ENCODE results near the gene HOXB4.
A peak's percentile ranks its signal among the peaks of the same experiment; 100 is the strongest.

Gene HOXB4

DNA sequence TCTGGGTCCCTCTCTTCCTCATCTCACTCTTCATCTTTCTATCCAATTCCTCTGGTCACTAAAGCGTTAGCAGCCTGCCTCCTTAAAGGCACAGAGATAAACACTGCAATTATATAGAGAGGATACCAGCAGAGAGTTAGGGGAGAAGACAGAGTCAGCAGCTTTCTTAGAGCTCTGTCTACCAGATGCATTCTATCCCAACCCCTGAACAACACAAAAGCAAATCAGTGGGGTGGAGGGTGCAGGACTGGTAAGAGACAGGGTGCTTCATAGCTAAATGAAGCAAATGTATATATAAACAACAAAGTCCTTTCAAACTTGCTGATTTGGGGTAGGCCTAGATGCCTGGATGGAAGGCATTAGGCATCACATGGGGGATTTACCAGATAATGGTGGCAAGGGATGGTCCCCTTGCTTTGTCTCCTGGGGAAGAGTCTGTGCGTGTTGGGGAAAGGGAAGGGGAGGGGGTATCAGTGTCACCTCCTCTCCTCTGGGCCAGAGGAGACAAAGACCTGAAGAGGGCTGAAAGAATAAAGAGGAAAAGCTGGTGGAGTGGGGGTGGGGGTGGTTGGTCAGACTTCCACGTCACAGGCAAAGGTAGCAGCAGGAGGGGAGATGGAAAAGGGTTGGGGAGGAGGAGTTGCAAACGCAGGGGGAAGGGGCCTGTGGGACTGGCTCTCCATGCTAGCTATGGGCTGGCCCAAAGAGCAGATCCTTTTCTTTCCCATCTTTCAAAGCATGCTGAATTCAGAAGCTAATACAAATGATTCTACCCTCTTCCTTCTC lies 12.0 kb downstream of the HOXB4 start:
- H3K36me3 ChIP-seq (ENCODE audit: control insufficient read depth in 2 of 2, insufficient read depth in 2 of 2, low read length in 2 of 2): peaks cover 0 to 13% of the 10 kb centered on the region in 2 donors
- peaks cover 37 to 48% of the 10 kb centered on the region in 2 donors for H3K4me1 ChIP-seq (ENCODE audit: control insufficient read depth in 2 of 2, insufficient read depth in 2 of 2, low read length in 2 of 2)
- H3K9me3 ChIP-seq (ENCODE audit: control insufficient read depth in 2 of 2, low read length in 2 of 2): no peaks in the 10 kb centered on the region
- H3K27ac ChIP-seq (ENCODE audit: low read depth in 2 of 2, low read length in 2 of 2): peak overlapping the region in 1 of 2 donors; percentile 32
- H3K27me3 ChIP-seq (ENCODE audit: control insufficient read depth in 2 of 2, insufficient read depth in 2 of 2, low read length in 2 of 2): peaks cover 0 to 3% of the 10 kb centered on the region in 2 donors
- H3K4me3 ChIP-seq (ENCODE audit: low read length in 2 of 2): no peak overlapping the region
- no peak overlapping the region for H3K9ac ChIP-seq (ENCODE audit: low read depth in 1 of 2, low read length in 2 of 2)

GRCh38 chr17:48565022-48565554 lies 13.1 kb downstream of the HOXB4 start:
- Histone ChIP-seq H3K4me3 (ENCODE audit: low read length in 2 of 2) (peak overlapping the region in 1 of 2 donors; percentile 50), H3K36me3 (ENCODE audit: control insufficient read depth in 2 of 2, insufficient read depth in 2 of 2, low read length in 2 of 2) (peaks cover 0 to 13% of the 10 kb centered on the region in 2 donors), H3K9ac (ENCODE audit: low read depth in 1 of 2, low read length in 2 of 2) (no peak overlapping the region), H3K27ac (ENCODE audit: low read depth in 2 of 2, low read length in 2 of 2) (peak overlapping the region in 1 of 2 donors; percentile 23), H3K4me1 (ENCODE audit: control insufficient read depth in 2 of 2, insufficient read depth in 2 of 2, low read length in 2 of 2) (peaks cover 42 to 53% of the 10 kb centered on the region in 2 donors), H3K9me3 (ENCODE audit: control insufficient read depth in 2 of 2, low read length in 2 of 2) (no peaks in the 10 kb centered on the region), H3K27me3 (ENCODE audit: control insufficient read depth in 2 of 2, insufficient read depth in 2 of 2, low read length in 2 of 2) (peaks cover 0 to 3% of the 10 kb centered on the region in 2 donors)

DNA sequence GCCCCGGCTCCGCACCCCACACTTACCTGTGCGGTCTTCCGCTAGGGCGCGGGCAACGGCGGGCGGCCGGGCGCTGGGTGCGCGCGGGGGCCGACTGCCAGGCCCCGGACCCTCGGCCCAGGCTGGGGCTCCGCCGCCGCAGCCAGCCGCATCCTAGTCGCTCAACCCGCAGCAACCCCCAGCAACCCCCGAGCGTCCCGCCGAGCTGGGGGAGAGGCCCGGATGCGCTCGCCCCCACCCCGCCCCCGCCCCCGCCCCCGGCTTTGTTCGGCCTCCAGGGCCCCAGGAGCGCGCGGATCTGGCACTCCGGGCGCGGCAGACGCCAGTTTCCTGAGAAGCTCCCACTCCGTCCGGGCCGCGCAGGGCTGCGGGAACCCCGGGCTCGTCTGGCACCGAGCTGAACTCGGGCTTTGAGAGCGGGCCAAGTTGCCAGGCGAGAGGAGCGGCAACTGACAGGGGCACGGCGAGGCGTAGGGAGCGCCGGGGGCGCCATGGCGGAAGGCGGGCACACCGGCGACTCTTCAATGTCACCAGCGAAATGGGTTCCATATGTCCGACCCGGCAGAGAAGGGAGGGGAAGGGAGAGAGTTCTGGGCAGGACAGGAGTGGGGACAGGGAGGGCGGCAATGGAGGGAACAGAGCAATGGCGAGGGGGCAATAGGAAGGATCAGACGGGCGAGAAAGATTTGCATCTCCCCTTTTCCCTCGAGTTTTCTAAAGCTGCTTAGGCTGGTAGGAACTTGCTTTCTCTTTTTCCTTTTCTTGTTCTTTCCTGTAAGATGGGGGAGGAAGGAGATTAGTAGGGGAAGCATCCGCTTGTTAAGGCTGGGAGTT lies 13.7 kb downstream of the HOXB4 start:
- Histone ChIP-seq H3K27ac (ENCODE audit: low read depth in 2 of 2, low read length in 2 of 2) (peak overlapping the region; percentile 11 to 61), H3K9ac (ENCODE audit: low read depth in 1 of 2, low read length in 2 of 2) (peak overlapping the region in 1 of 2 donors; percentile 38), H3K9me3 (ENCODE audit: control insufficient read depth in 2 of 2, low read length in 2 of 2) (no peaks in the 10 kb centered on the region), H3K4me3 (ENCODE audit: low read length in 2 of 2) (peak overlapping the region; percentile 50 to 51), H3K27me3 (ENCODE audit: control insufficient read depth in 2 of 2, insufficient read depth in 2 of 2, low read length in 2 of 2) (peaks cover 0 to 3% of the 10 kb centered on the region in 2 donors), H3K36me3 (ENCODE audit: control insufficient read depth in 2 of 2, insufficient read depth in 2 of 2, low read length in 2 of 2) (peaks cover 0 to 13% of the 10 kb centered on the region in 2 donors), H3K4me1 (ENCODE audit: control insufficient read depth in 2 of 2, insufficient read depth in 2 of 2, low read length in 2 of 2) (peaks cover 43 to 59% of the 10 kb centered on the region in 2 donors)

- Histone ChIP-seq H3K9ac (ENCODE audit: low read depth in 1 of 2, low read length in 2 of 2) (no peak overlapping the region), H3K4me1 (ENCODE audit: control insufficient read depth in 2 of 2, insufficient read depth in 2 of 2, low read length in 2 of 2) (peaks cover 39 to 54% of the 10 kb centered on the region in 2 donors), H3K27me3 (ENCODE audit: control insufficient read depth in 2 of 2, insufficient read depth in 2 of 2, low read length in 2 of 2) (peaks cover 0 to 3% of the 10 kb centered on the region in 2 donors), H3K36me3 (ENCODE audit: control insufficient read depth in 2 of 2, insufficient read depth in 2 of 2, low read length in 2 of 2) (peaks cover 0 to 13% of the 10 kb centered on the region in 2 donors), H3K27ac (ENCODE audit: low read depth in 2 of 2, low read length in 2 of 2) (peak overlapping the region in 1 of 2 donors; percentile 32), H3K4me3 (ENCODE audit: low read length in 2 of 2) (no peak overlapping the region), H3K9me3 (ENCODE audit: control insufficient read depth in 2 of 2, low read length in 2 of 2) (no peaks in the 10 kb centered on the region)
Observed at GRCh38 chr17:48563867-48564187, 14.3 kb downstream of the HOXB4 start.

DNA sequence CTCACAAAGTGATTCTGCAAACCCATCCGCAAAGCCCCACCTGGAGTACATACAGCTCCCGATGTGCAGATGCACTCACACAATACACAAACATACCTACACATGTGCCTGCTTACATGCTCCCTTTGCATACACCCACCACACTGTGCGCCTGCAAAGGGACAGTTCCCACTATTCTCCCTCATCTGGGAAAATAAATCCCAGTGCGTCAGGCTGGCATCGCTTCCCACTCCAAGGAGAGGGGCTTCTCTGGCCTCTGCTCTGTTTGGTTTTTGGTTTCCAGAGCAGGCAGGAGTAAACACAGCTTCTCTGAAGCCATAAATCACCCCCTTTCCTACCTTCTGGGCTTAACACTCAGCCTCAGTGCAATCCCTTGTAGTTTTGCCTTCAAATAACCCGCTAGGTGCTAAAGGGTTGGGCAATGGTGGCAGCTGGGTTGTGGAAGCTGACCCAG lies 14.7 kb downstream of the HOXB4 start:
- Histone ChIP-seq H3K27ac (ENCODE audit: low read depth in 2 of 2, low read length in 2 of 2) (peak overlapping the region in 1 of 2 donors; percentile 56), H3K4me3 (ENCODE audit: low read length in 2 of 2) (peak overlapping the region in 1 of 2 donors; percentile 31), H3K9ac (ENCODE audit: low read depth in 1 of 2, low read length in 2 of 2) (no peak overlapping the region), H3K4me1 (ENCODE audit: control insufficient read depth in 2 of 2, insufficient read depth in 2 of 2, low read length in 2 of 2) (peaks cover 39 to 54% of the 10 kb centered on the region in 2 donors), H3K36me3 (ENCODE audit: control insufficient read depth in 2 of 2, insufficient read depth in 2 of 2, low read length in 2 of 2) (peaks cover 0 to 13% of the 10 kb centered on the region in 2 donors), H3K27me3 (ENCODE audit: control insufficient read depth in 2 of 2, insufficient read depth in 2 of 2, low read length in 2 of 2) (peaks cover 0 to 3% of the 10 kb centered on the region in 2 donors), H3K9me3 (ENCODE audit: control insufficient read depth in 2 of 2, low read length in 2 of 2) (no peaks in the 10 kb centered on the region)

DNA sequence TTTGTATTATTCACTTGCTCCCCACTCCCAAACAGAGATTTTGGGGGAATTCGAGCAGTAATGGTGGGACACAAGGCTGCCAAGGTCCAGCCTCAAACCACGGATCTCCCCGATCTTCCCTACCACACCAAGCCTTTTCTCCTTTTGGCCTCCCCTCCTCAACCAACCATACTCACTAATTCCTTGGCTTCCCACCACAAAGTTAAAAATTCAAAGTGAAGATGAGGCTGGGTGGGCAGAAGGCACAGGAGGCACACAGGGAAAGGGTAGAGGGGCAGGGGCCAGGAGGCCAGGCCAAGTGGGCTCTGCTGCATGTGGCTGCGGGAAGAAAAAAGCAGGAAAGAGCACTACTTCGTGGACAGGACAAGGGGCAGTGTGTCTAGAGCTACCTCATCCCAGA lies 15.2 kb downstream of the HOXB4 start:
- Histone ChIP-seq H3K9ac (ENCODE audit: low read depth in 1 of 2, low read length in 2 of 2) (no peak overlapping the region), H3K9me3 (ENCODE audit: control insufficient read depth in 2 of 2, low read length in 2 of 2) (no peaks in the 10 kb centered on the region), H3K27me3 (ENCODE audit: control insufficient read depth in 2 of 2, insufficient read depth in 2 of 2, low read length in 2 of 2) (peaks cover 0 to 3% of the 10 kb centered on the region in 2 donors), H3K27ac (ENCODE audit: low read depth in 2 of 2, low read length in 2 of 2) (peak overlapping the region in 1 of 2 donors; percentile 56), H3K4me3 (ENCODE audit: low read length in 2 of 2) (no peak overlapping the region), H3K4me1 (ENCODE audit: control insufficient read depth in 2 of 2, insufficient read depth in 2 of 2, low read length in 2 of 2) (peaks cover 39 to 52% of the 10 kb centered on the region in 2 donors), H3K36me3 (ENCODE audit: control insufficient read depth in 2 of 2, insufficient read depth in 2 of 2, low read length in 2 of 2) (peaks cover 0 to 13% of the 10 kb centered on the region in 2 donors)

DNA sequence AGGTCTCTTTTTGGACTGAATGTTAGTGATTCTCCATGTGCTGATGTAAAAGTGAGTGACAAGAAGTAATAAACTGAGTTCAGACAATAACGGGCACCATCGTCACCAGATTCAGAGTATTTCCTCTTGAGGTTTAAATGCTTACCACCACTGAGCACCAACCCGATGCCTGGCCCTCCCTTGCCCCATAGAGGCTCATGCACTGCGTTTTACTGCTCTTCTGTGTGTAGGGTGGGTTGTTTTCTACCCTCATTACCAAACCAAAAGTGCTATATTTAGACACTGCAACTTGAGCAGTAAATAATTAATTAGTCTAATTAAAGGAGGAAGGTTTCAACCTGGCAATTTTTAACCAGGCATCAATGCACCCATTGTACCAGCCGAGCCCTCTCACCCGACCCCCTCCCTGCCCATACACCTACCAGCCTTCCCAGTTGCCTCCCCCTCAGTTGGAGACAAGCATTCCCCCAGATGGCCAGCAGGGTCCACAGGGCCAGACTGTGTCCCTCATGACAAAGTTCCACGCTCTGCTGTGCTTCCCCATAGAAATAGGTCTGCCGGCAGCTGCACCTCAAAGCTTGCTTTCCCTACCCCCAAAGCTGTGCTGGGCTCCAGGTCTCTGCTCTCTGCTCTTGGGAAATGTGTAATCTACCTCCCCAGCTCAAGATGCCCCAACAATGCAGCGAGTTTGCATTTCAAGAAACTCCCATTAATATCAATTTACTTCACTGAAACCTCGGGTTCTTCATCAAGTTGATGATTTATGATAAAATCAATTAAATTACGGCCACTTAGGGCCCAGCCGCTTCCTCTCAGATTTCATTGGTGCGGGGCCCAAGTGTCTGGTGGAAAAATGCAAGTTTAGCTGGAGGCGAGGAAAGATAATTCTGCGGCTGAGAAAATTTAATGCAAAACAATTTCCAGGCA lies 16.0 kb downstream of the HOXB4 start:
- Histone ChIP-seq H3K4me3 (ENCODE audit: low read length in 2 of 2) (no peak overlapping the region), H3K4me1 (ENCODE audit: control insufficient read depth in 2 of 2, insufficient read depth in 2 of 2, low read length in 2 of 2) (peaks cover 41 to 51% of the 10 kb centered on the region in 2 donors), H3K27ac (ENCODE audit: low read depth in 2 of 2, low read length in 2 of 2) (peak overlapping the region; percentile 54 to 57), H3K9ac (ENCODE audit: low read depth in 1 of 2, low read length in 2 of 2) (no peak overlapping the region), H3K9me3 (ENCODE audit: control insufficient read depth in 2 of 2, low read length in 2 of 2) (no peaks in the 10 kb centered on the region), H3K27me3 (ENCODE audit: control insufficient read depth in 2 of 2, insufficient read depth in 2 of 2, low read length in 2 of 2) (peaks cover 0 to under 1% of the 10 kb centered on the region in 2 donors), H3K36me3 (ENCODE audit: control insufficient read depth in 2 of 2, insufficient read depth in 2 of 2, low read length in 2 of 2) (peaks cover 0 to 13% of the 10 kb centered on the region in 2 donors)

DNA sequence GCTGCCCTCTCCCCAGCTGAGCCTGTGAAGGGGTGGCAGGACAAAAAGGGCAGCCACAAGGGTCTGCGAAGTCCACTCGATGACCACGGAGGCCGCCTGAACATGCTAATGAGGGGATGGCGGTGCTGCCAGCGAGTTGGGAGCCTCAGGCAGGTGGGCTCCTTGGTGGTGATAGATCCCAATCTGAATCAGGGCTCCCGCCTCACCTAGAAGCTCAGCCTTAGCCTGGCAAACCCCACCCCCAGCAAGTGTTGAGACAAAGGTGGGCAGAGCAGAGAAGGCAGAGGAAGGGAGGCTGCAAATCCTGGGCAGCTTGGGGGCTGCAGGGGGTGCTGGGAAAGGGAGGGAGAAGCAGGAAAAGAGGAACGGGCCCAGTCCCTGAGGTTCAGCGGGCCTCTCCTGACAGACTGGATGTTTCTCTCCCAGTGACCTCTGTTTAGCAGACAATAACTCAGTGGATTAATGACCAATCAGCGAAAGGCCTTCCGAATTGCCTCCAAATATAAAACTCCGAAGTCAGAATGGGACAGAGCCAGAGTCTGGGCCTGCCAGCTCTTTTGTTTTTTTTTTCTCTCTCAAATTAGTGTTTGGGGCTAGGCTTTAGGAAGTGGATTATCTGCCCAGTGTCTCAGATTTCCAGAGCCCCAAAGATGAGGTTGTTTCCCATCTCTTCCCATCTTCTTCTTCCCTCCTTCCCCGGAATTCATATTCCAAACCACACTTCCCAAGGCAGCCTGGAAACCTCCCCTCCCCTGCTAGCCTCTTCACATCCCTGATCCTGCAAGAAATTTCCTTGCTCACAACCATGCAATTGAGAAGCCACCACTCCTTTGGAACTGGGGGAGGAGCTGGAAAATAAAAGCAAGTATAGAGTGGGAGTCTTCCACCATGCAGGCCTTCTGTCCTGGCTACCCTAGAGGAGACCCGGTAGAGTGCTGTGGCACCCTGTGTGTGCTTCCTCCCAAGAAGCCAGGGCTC lies 18.0 kb downstream of the HOXB4 start:
- Histone ChIP-seq H3K4me1 (ENCODE audit: control insufficient read depth in 2 of 2, insufficient read depth in 2 of 2, low read length in 2 of 2) (peaks cover 37 to 59% of the 10 kb centered on the region in 2 donors), H3K9ac (ENCODE audit: low read depth in 1 of 2, low read length in 2 of 2) (no peak overlapping the region), H3K36me3 (ENCODE audit: control insufficient read depth in 2 of 2, insufficient read depth in 2 of 2, low read length in 2 of 2) (peaks cover 0 to 10% of the 10 kb centered on the region in 2 donors), H3K9me3 (ENCODE audit: control insufficient read depth in 2 of 2, low read length in 2 of 2) (no peaks in the 10 kb centered on the region), H3K27ac (ENCODE audit: low read depth in 2 of 2, low read length in 2 of 2) (peak overlapping the region; percentile 31 to 56), H3K27me3 (ENCODE audit: control insufficient read depth in 2 of 2, insufficient read depth in 2 of 2, low read length in 2 of 2) (peaks cover 0 to 3% of the 10 kb centered on the region in 2 donors), H3K4me3 (ENCODE audit: low read length in 2 of 2) (no peak overlapping the region)
